Astrocyte of the hippocampus (primary cell): ENCODE measurements around the gene TRMO.
"Not testable (repeated sequence)": the region's sequence is repeated elsewhere in the genome, so short reads cannot be mapped to it uniquely, and the experiment has no call there.

Experiments
- DNase-seq: peaks from one replicate; pipeline ENCODE4 v3.0.0; 2011; ENCODE audit warnings: low read depth, low spot score

The TRMO gene

GRCh38 chr9:97921959-97922724 lies at the start of gene TRMO:
Gene TRMO (minus strand): TSS chr9:97922500. CDS start chr9:97922493, 7 bp downstream.
- peak; percentile 99 for DNase-seq

GRCh38 chr9:97970165-97970564 lies 47.9 kb upstream of the TRMO start:
- no peak for DNase-seq

GRCh38 chr9:97969014-97969413 lies 46.7 kb upstream of the TRMO start:
- no peak for DNase-seq

GRCh38 chr9:97966493-97966892 lies 44.2 kb upstream of the TRMO start:
- DNase-seq, result no peak

- no peak for DNase-seq
Observed at GRCh38 chr9:97964901-97965300, 42.6 kb upstream of the TRMO start.

GRCh38 chr9:97963232-97963631 lies 40.9 kb upstream of the TRMO start:
- DNase-seq, result no peak

- DNase-seq, result no peak
Observed at GRCh38 chr9:97962575-97962974, 40.3 kb upstream of the TRMO start.

GRCh38 chr9:97962136-97962535 lies 39.8 kb upstream of the TRMO start:
- no peak for DNase-seq

GRCh38 chr9:97961361-97961760 lies 39.1 kb upstream of the TRMO start:
- DNase-seq, result no peak

GRCh38 chr9:97960678-97961328 lies 38.5 kb upstream of the TRMO start:
- not testable (repeated sequence) for DNase-seq

GRCh38 chr9:97959585-97959984 lies 37.3 kb upstream of the TRMO start:
- DNase-seq, result no peak

- DNase-seq, result peak; percentile 34
Observed at GRCh38 chr9:97958812-97959511, 36.7 kb upstream of the TRMO start.

- no peak for DNase-seq
Observed at GRCh38 chr9:97956331-97956730, 34.0 kb upstream of the TRMO start.

GRCh38 chr9:97954550-97954989 lies 32.3 kb upstream of the TRMO start:
- DNase-seq, result peak; percentile 33

GRCh38 chr9:97950873-97951272 lies 28.6 kb upstream of the TRMO start:
- DNase-seq, result not testable (repeated sequence)

GRCh38 chr9:97947094-97947493 lies 24.8 kb upstream of the TRMO start:
- not testable (repeated sequence) for DNase-seq

GRCh38 chr9:97945470-97945869 lies 23.2 kb upstream of the TRMO start:
- DNase-seq, result not testable (repeated sequence)

GRCh38 chr9:97944612-97945011 lies 22.3 kb upstream of the TRMO start:
- DNase-seq, result no peak

GRCh38 chr9:97943308-97943855 lies 21.1 kb upstream of the TRMO start:
- DNase-seq, result no peak

- no peak for DNase-seq
Observed at GRCh38 chr9:97941323-97941722, 19.0 kb upstream of the TRMO start.

- DNase-seq, result no peak
Observed at GRCh38 chr9:97940741-97941140, 18.4 kb upstream of the TRMO start.

GRCh38 chr9:97940233-97940632 lies 17.9 kb upstream of the TRMO start:
- DNase-seq, result no peak
